ENCODE results near the gene TRAF3.

TRAF3 gene

GRCh38 chr14:102749393-102750305, 27.6 kb upstream of the TRAF3 start:
- no peak overlapping the region for H2AFZ ChIP-seq (ENCODE audit: low read depth, low read length, severe bottlenecking)
- no peaks in the 10 kb centered on the region for H3K9me3 ChIP-seq (ENCODE audit: insufficient read depth, low read length)
- no peak overlapping the region for H3K9ac ChIP-seq (ENCODE audit: low read length)
- H3F3A ChIP-seq (ENCODE audit: insufficient read depth): no peaks in the 10 kb centered on the region
- H3K9me2 ChIP-seq (replicated peaks; ENCODE audit: insufficient read depth, low read length): no peaks in the 10 kb centered on the region
- no peak overlapping the region for H3K27ac ChIP-seq (ENCODE audit: low read depth, low read length)
- no peak overlapping the region for H3K4me2 ChIP-seq (ENCODE audit: low read depth, low read length, poor library complexity, severe bottlenecking)
- H4K20me1 ChIP-seq (ENCODE audit: low read depth, low read length): no peaks in the 10 kb centered on the region
- no peaks in the 10 kb centered on the region for H3K36me3 ChIP-seq (ENCODE audit: low read length)
- TF ChIP-seq CTCF (IDR thresholded peaks at IDR 0.05; ENCODE audit: insufficient read depth, low read length, poor library complexity, severe bottlenecking) (no peak), EZH2phosphoT487 (conservative IDR thresholded peaks at IDR 0.05; ENCODE audit: low read length) (no peak)
- H3K27me3 ChIP-seq (ENCODE audit: low read length): no peaks in the 10 kb centered on the region
- H3K79me2 ChIP-seq (ENCODE audit: insufficient read depth, low read length): no peaks in the 10 kb centered on the region
- no peak overlapping the region for H3K4me3 ChIP-seq (ENCODE audit: insufficient read depth, low read length, poor library complexity, severe bottlenecking)

- no peaks in the 10 kb centered on the region for H4K20me1 ChIP-seq (ENCODE audit: low read depth, low read length)
- H3K27me3 ChIP-seq (ENCODE audit: low read length): no peaks in the 10 kb centered on the region
- no peaks in the 10 kb centered on the region for H3K36me3 ChIP-seq (ENCODE audit: low read length)
- no peaks in the 10 kb centered on the region for H3F3A ChIP-seq (ENCODE audit: insufficient read depth)
- no peak overlapping the region for H3K9ac ChIP-seq (ENCODE audit: low read length)
- no peak overlapping the region for H2AFZ ChIP-seq (ENCODE audit: low read depth, low read length, severe bottlenecking)
- H3K4me3 ChIP-seq (ENCODE audit: insufficient read depth, low read length, poor library complexity, severe bottlenecking): no peak overlapping the region
- H3K79me2 ChIP-seq (ENCODE audit: insufficient read depth, low read length): no peaks in the 10 kb centered on the region
- no peak overlapping the region for H3K4me2 ChIP-seq (ENCODE audit: low read depth, low read length, poor library complexity, severe bottlenecking)
- no peak overlapping the region for H3K27ac ChIP-seq (ENCODE audit: low read depth, low read length)
- no peaks in the 10 kb centered on the region for H3K9me2 ChIP-seq (replicated peaks; ENCODE audit: insufficient read depth, low read length)
- TF ChIP-seq CTCF (IDR thresholded peaks at IDR 0.05; ENCODE audit: insufficient read depth, low read length, poor library complexity, severe bottlenecking) (no peak), EZH2phosphoT487 (conservative IDR thresholded peaks at IDR 0.05; ENCODE audit: low read length) (no peak)
- H3K9me3 ChIP-seq (ENCODE audit: insufficient read depth, low read length): no peaks in the 10 kb centered on the region
Observed at GRCh38 chr14:102750376-102750775, 26.9 kb upstream of the TRAF3 start.

- H3K9ac ChIP-seq (ENCODE audit: low read length): no peak overlapping the region
- no peak overlapping the region for H3K4me2 ChIP-seq (ENCODE audit: low read depth, low read length, poor library complexity, severe bottlenecking)
- H3K27ac ChIP-seq (ENCODE audit: low read depth, low read length): no peak overlapping the region
- no peaks in the 10 kb centered on the region for H3F3A ChIP-seq (ENCODE audit: insufficient read depth)
- no peaks in the 10 kb centered on the region for H4K20me1 ChIP-seq (ENCODE audit: low read depth, low read length)
- H3K36me3 ChIP-seq (ENCODE audit: low read length): no peaks in the 10 kb centered on the region
- H3K27me3 ChIP-seq (ENCODE audit: low read length): no peaks in the 10 kb centered on the region
- no peaks in the 10 kb centered on the region for H3K9me3 ChIP-seq (ENCODE audit: insufficient read depth, low read length)
- H3K9me2 ChIP-seq (replicated peaks; ENCODE audit: insufficient read depth, low read length): no peaks in the 10 kb centered on the region
- H3K4me3 ChIP-seq (ENCODE audit: insufficient read depth, low read length, poor library complexity, severe bottlenecking): no peak overlapping the region
- H2AFZ ChIP-seq (ENCODE audit: low read depth, low read length, severe bottlenecking): no peak overlapping the region
- TF ChIP-seq CTCF (IDR thresholded peaks at IDR 0.05; ENCODE audit: insufficient read depth, low read length, poor library complexity, severe bottlenecking): no peak
- no peak for TF ChIP-seq EZH2phosphoT487 (conservative IDR thresholded peaks at IDR 0.05; ENCODE audit: low read length)
- H3K79me2 ChIP-seq (ENCODE audit: insufficient read depth, low read length): no peaks in the 10 kb centered on the region
Observed at GRCh38 chr14:102751088-102751487, 26.2 kb upstream of the TRAF3 start.
